ENCODE measurements around the gene RFX3.

DNA sequence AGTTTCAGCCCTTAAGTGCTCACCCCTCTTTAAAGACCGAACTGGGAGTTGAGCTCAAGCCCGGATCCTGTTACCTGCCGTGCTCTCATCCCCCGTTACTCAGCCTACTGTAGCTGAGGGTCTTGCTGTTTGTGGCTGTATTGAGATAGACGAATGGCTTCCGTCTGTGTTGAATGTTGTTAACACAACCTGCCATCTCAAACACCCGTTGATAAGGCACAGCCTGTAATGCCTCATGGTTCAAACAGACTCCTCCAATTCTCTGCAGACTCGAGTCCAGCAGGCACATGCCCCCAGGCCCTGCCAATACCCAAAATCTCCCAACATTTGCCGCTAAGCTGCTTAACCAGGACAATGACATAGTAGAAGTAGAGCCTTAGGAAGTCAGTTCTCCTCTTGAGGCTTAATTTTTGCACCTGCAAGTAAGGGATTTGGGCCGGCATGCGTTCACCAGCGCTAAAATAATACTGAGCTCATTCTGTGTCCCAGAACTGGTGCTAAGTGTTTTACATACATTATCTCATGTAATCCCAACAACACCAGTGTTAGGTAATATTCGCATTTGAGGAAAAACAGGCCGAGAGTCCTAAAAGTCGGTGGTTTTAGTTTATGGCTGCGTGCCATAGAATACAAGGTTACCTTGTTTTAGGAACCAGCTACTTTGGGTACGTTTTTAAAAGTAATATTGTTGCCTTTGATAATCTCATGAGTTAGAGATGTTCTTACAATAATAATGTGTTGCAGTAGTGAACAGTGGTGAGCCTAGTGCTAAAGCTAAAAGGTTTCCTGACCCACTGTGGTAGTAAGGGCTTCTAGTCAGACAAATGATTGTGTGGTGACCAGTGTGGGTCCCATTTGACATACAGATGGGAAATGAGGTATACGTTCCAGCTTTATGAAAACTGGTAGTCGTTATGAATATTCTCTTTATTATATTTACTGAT is 1.5 kb upstream of the RFX3 start:
- TF ChIP-seq CTCF (IDR thresholded peaks at IDR 0.05; ENCODE audit: extremely low read depth in 1 of 2, insufficient read depth in 1 of 2, low read depth in 1 of 2, low read length in 2 of 2) (no peak), EZH2 (IDR thresholded peaks at IDR 0.05; ENCODE audit: borderline replicate concordance, low read depth, low read length, severe bottlenecking) (no peak), MAX (IDR thresholded peaks at IDR 0.05; ENCODE audit: insufficient read depth, insufficient read length) (no peak), GATA2 (IDR thresholded peaks at IDR 0.05; ENCODE audit: insufficient read depth, insufficient read length, low read depth, low read length) (no peak), POLR2AphosphoS5 (IDR thresholded peaks at IDR 0.05; ENCODE audit: insufficient read depth, low read depth, low read length) (no peak), POLR2A (IDR thresholded peaks at IDR 0.05; ENCODE audit: low read depth, low read length) (no peak), FOS (IDR thresholded peaks at IDR 0.05; ENCODE audit: borderline replicate concordance, insufficient read depth, low read length) (no peak)
